H7 (cell line): ENCODE results near the gene ZNF367. TPM values are rescaled to one million over a fixed set of nuclear protein-coding genes. Genes with fewer than 3 reads are reported as not detected.

Source experiments
- DNase-seq: peaks from one replicate; pipeline ENCODE4 v3.0.0; 2012
- H3K27me3 ChIP-seq: 2 replicates; pipeline ENCODE4 v1.6.0; 2011; ENCODE audit warnings: mild to moderate bottlenecking, low read length; ENCODE audit not compliant: control insufficient read depth, insufficient read depth
- H3K36me3 ChIP-seq: replicated peaks from 2 replicates; pipeline ENCODE4 v1.5.1; 2011; ENCODE audit warnings: low read length; ENCODE audit not compliant: control insufficient read depth, insufficient read depth
- H3K4me3 ChIP-seq: 2 replicates; pipeline ENCODE4 v1.5.1; 2011; ENCODE audit warnings: low read depth, mild to moderate bottlenecking, control low read depth, low read length, moderate library complexity; ENCODE audit not compliant: insufficient read depth
- total RNA-seq: library from RNA; depleted of rRNA; stranded (reverse); fragments of >200 nt; shearing (Covaris generic); gene quantifications from 2 replicates; pipeline ENCODE4 v1.2.3, GENCODE V29; 2014

Gene ZNF367
- total RNA-seq, 1 experiment from 2014 or later = 10.0 TPM

DNA sequence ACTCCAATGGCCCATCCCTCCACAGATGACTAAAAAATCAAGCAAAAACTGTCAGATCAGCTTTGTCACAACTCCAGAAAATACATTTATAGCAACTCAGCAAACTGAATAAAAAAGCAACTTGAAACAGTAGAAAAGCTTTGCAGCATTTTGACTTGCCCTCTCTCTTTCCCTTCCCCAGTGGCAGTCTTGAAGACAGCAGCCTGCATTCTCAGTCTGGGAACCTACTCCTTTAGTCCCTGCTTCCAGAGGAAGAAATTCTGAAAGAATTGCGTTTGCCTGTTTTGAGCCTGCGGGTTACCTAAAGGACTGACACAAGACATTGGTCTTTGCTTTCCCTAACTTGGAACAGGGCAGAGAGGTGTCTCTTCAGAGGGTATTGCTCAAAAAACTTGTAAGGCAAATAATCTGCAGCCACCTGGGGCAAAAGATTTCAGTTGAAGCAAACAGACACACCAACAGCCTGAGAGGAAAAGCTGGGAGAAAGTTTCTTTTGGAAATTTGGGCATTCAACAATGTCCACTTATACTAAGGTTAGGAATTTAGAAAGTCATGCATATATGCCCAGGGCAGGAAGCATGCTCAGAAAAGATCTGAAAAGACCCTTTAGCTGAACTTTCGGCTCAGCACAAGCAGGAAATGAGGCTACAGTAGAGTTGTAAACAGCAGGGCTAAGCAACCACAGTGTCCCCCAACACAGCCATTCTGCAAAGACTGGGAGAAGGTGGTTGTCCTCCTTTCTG, 19.4 kb downstream of the ZNF367 start:
- Histone ChIP-seq H3K36me3 (peaks cover 1% of the 10 kb centered on the region; the same call in 1 of the 2 replicates), H3K4me3 (no peak overlapping the region), H3K27me3 (no peaks in the 10 kb centered on the region)
- DNase-seq = no peak

DNA sequence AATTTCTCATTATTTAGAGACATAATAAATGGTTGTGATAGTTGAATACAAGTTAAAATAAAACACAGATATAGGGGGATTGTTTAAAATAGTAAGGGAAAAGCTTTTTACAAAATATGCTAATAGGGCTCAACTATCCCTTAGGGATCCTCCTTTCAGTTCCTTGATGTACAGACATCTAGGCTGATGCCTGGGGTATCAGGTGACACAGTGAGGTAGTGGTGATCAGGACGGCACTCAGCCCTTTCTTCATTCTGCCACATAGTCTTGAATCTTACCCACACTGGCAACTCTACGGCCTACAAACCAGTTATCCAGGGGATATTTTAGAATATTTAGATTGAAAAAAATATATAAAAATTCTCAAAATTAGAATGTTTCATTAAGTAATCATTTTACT, 22.2 kb downstream of the ZNF367 start:
- H3K4me3 ChIP-seq = no peak overlapping the region
- DNase-seq = peak; percentile 51
- H3K27me3 ChIP-seq = no peaks in the 10 kb centered on the region
- peaks cover 10% of the 10 kb centered on the region for H3K36me3 ChIP-seq

DNA sequence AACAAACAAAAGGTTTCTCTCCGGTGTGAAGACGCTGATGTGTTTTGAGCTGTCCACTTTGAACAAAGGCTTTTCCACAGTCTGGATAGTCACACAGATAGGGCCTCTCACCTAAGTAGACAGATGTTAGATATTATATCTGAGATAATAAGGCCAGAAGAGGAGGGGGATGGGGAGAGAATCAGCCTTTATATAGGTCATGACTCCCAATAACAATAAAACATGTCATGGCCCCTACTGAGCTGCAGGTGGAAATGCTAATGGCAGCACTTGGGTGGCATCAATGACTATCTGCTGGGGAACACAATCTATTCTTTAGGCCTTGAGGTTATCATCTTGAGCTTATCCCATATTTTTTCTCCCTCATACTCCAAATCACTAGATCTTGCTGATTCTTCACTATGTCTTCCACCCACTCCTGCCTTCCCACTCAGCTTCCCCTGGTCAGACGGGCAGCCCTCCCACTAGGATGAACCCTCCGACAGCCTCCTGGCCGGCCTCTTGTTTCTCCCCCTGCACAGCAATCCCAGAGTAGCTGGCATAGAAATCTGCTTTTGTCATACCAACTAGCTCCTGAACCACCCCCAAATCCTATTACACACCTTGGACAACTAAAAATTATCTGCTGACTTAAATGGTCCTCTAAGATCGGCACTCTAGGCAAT, 23.2 kb downstream of the ZNF367 start:
- Histone ChIP-seq H3K27me3 (no peaks in the 10 kb centered on the region), H3K4me3 (no peak overlapping the region), H3K36me3 (peaks cover 12% of the 10 kb centered on the region)
- DNase-seq = peak; percentile 47

DNA sequence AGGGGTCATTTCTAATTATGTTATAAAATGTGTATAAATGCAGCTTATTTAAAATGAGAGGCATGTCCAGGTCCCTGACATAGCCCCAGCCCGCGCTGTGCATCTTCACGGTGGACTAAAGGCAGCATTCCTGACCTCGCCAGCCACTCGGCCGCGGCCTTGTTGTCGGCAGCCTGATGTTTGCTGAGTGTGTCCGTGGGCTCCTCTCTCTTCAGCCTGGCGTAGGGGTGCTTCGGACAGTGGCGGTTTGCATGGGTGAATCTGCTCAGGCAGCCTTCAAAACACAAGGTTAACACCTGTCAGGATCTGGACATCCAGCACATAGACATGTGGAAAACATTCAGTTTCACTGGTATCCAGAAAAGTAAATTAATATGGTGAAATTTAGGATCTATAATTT, 25.9 kb downstream of the ZNF367 start:
- H3K4me3 ChIP-seq = no peak overlapping the region
- DNase-seq = no peak
- H3K36me3 ChIP-seq = peaks cover 15% of the 10 kb centered on the region
- no peaks in the 10 kb centered on the region for H3K27me3 ChIP-seq

DNA sequence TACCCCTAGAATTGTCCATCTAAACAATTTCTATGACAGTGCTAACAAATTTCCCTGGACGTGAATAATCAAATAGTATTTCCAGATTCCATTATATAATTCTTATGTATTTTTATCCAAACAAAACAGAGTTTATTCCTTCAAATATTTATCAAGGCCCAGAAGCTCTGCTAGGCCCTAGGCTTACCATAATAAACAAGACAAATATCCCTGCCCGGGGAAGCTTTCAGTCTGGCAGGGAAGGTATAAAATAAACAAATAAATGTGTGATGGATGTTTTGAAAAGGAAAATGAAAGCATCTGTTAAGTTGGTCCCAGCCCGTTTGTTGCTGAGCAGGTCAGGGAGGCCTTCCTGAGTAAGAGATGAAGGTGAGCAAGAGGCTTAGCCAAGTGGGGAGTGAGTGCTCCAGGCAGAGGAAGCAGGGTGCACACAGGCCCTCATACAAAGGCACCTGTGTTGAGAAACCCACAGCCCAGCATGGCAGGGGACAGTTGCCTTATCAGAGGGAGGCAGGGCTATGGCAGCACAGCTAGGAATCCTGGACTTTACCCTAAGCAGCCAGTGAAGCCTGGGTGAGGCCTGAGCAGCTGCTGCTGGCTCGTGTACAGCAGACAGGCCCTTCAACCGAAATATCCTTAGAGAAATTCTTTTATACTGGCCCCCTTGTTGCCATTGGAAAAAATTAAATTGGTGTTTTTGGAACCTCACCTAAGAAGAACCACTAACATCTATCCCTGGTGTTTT, 27.0 kb downstream of the ZNF367 start:
- Histone ChIP-seq H3K27me3 (no peaks in the 10 kb centered on the region), H3K4me3 (no peak overlapping the region), H3K36me3 (peaks cover 15% of the 10 kb centered on the region)
- DNase-seq = no peak

DNA sequence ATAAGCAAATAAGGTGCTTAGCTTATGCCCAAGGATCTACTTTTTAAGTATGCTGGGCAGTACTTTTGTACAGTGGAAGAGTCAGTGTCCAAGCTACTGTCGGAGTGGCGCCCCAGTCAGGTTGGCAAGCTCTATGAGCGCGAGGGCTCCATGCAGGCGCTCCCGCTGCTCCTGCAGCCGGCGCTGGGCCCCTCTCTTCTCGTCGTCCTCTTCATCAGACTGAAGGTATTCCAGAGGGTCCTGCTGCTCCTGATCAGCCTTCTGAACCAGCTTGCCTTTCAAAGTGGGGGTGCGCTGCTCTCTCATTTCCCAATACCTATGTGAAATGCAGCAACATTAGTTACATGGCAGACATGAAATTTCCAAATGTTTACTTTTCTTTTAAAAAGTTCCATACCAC, 30.0 kb downstream of the ZNF367 start:
- DNase-seq = no peak
- Histone ChIP-seq H3K36me3 (peaks cover 13% of the 10 kb centered on the region), H3K4me3 (no peak overlapping the region), H3K27me3 (no peaks in the 10 kb centered on the region)

DNA sequence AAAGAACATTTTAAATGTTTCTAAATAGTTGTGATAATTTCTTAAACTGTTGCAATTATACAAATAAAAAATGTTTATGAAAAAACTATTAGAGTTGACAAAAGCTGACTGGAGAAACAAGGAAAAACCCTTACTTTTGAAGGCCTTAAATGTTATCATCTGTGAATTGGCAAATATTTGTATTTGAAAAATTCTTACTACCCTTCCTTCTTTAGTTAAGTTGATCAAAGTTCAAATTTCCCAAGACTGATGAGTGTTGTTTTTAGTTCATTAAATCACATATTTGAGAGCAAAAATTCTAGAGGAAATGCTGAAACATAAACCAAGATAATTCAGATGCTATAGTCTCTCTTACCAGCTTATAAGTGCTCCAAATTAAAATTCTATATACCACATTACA, 32.0 kb downstream of the ZNF367 start:
- H3K36me3 ChIP-seq = peaks cover 5% of the 10 kb centered on the region
- H3K4me3 ChIP-seq = no peak overlapping the region
- H3K27me3 ChIP-seq = no peaks in the 10 kb centered on the region
- no peak for DNase-seq

DNA sequence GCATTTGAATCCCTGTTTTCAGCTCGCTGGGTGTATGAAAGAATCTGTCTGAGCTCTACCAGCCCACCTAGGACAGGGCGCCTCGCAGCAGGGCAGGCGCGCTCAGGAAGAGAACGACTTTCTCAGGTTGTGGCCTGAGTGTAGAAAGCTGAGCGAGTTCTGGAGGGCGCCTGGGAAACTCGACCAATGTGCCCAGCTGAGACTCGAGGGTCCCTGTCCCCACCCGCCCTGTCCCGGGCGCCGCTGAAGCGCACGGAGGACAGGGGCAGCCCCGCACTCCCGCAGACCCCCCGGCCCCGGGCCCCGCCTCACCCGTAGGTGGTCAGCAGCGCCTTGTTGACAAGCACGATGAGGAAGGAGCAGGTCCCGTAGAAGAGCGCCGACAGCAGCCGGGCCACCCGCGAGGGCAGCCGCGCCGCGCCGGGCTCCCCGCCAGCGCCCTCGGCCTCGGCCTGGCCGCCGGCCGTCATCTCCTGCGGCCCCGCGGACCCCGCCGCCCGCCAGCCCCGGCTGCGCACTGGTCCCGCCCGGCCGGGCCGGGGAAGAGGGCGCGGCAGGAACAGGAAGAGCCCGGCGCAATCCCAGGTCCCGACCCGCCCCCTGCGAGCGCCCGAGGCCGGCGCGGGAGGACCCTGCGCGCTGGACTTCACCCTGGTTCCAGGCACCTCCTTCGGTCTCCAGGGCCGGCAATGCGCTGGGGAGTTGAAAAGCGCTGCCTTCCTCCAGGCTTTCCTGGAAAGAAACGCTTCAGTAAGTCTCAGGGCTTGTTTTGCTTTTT, 34.8 kb downstream of the ZNF367 start, which contains the start of gene SLC35D2:
Gene SLC35D2, minus strand, starts transcription at position 547 of the 778 bp plus-strand sequence. Its CDS starts 77 bp downstream, at position 470.
- peak; percentile 93 for DNase-seq
- peaks cover 3% of the 10 kb centered on the region; the same call in 1 of the 2 replicates for H3K36me3 ChIP-seq

DNA sequence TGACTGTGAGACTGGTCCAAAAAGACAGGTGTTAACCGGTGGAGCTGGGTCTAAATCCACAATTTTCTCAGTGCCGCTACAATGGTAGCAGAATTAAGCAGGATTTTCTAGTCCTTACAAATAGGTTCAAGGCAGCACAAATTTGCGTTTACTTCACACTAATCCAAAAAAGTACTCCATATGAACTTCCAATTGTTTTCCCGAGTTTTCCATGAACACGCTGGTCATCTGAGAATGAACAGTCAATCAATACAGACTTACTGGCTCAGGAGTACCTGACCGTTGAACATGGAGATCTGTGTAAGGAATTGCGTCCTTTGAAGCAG, 35.4 kb downstream of the ZNF367 start:
- no peak for DNase-seq
- H3K4me3 ChIP-seq = peak overlapping the region; percentile 56
- H3K36me3 ChIP-seq = no peaks in the 10 kb centered on the region; the same call in 1 of the 2 replicates
- no peaks in the 10 kb centered on the region for H3K27me3 ChIP-seq

More for the DNA sequence above, 34.8 kb downstream of the ZNF367 start, which contains the start of gene SLC35D2:
- Histone ChIP-seq H3K27me3 (no peaks in the 10 kb centered on the region), H3K4me3 (peak within 1 kb of the TSS; percentile 56)

DNA sequence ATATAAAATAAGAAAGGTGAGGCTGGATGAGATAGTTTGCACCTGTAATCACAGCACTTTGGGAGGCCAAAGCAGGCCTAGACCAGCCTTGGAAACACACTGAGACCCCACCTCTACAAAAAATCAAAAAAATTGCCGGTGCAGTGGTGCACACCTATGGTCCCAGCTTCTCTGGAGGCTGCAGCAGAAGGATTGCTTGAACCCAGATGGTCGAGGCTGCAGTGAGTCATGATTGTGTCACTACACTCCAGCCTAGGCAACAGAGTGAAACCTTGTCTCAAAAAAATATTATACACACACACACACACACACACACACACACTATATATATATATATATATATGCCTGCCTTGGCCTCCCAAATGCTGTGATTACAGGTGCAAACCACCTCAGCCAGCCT, 36.0 kb downstream of the ZNF367 start:
- Histone ChIP-seq H3K36me3 (no peaks in the 10 kb centered on the region; the same call in 1 of the 2 replicates), H3K27me3 (no peaks in the 10 kb centered on the region), H3K4me3 (no peak overlapping the region)
- DNase-seq = no peak

DNA sequence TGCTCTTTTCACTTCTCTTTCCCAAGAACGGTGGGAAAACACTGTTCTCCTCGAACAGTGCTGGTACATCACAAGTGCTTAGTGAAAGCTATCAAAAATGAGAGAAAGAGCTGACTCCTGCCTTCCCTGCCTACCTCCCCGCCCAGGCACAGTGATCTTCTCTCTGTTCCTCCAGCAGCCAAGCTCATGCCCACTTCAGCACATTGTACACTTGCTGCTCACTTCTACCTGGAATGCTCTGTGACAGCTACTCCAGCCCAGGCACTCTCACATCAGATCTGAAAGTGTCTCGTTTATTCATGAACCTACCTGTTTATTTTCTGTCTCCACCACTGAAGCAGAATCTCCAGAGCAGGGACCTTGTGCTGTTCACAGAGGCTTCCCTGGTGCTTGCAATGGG, 36.5 kb downstream of the ZNF367 start:
- H3K27me3 ChIP-seq = no peaks in the 10 kb centered on the region

DNA sequence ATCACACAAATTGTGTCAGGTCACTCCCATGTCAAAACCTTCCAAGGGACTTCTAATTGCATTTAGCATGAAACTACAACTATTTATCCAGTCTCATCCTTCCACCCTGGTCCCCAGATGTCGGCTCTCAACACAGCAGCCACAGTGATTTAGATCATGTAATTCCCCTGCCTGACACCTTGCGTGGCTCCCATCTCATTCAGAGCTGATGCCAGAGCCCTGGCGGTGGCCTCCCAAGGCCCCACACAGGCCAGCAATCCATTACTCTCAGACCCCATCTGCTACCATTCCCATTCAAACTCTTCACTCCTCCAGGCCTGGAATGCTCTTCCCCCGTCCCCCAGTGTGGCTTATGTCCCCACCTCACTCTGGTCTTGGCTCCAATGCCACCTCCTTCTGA, 37.0 kb downstream of the ZNF367 start:
- Histone ChIP-seq H3K4me3 (no peak overlapping the region), H3K27me3 (no peaks in the 10 kb centered on the region), H3K36me3 (no peaks in the 10 kb centered on the region)

More for the DNA sequence above, 36.5 kb downstream of the ZNF367 start:
- no peaks in the 10 kb centered on the region for H3K36me3 ChIP-seq
- H3K4me3 ChIP-seq = no peak overlapping the region
- no peak for DNase-seq

DNA sequence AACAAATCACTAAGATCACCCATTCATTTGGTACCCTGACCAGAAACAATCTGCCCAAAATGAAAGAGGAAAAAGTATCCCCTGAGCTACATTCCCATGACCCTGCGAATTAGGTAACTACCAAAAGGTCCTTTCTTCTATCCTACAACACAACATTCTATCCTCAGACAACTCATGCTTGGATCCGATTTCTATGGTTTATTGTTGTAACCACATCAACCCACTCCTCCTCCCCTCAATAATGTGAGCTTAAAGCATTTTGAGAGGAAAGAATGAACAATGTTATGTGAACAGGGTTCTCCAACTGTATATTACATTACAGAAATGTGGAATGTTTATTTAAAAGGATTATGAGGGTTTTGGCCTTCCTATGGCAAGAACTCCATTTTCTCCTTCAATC, 38.7 kb downstream of the ZNF367 start:
- no peak for DNase-seq
- Histone ChIP-seq H3K27me3 (no peaks in the 10 kb centered on the region), H3K4me3 (no peak overlapping the region), H3K36me3 (no peaks in the 10 kb centered on the region)

More for the DNA sequence above, 37.0 kb downstream of the ZNF367 start:
- no peak for DNase-seq

DNA sequence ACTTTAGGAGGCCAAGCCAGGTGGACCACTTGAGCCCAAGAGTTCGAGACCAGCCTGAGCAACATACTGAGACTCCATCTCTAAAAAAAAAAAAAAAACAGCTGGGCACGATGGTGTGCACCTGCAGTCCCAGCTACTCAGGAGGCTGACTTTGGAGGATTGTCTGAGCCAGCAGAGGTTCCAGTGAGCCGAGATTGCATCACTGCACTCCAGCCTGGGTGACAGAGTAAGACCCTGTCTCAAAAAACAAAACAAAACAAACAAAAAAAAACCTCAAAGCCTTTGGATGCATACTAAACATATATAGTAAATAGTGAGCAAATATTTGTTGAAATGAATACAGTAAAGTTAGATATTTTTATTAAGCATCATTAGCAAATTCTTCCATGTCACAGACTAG, 40.0 kb downstream of the ZNF367 start:
- H3K27me3 ChIP-seq = no peaks in the 10 kb centered on the region
- no peak for DNase-seq

More for the DNA sequence above, 40.0 kb downstream of the ZNF367 start:
- no peaks in the 10 kb centered on the region for H3K36me3 ChIP-seq
- H3K4me3 ChIP-seq = no peak overlapping the region
